ENCODE data around the gene HTR6.

HTR6 gene

GRCh38 chr1:19709260-19709793 lies 44.7 kb downstream of the HTR6 start:
- no peak overlapping the region for H3K4me3 ChIP-seq (ENCODE audit: low read depth in 1 of 2, low read length in 2 of 2)
- peaks cover 0 to 1% of the 10 kb centered on the region in 2 donors for H3K4me1 ChIP-seq (ENCODE audit: control insufficient read depth in 1 of 2, insufficient read depth in 2 of 2, low read length in 2 of 2)
- no peaks in the 10 kb centered on the region for H3K9me3 ChIP-seq (ENCODE audit: control insufficient read depth in 1 of 2, low read length in 2 of 2)
- H3K27ac ChIP-seq (ENCODE audit: low read length) = no peak overlapping the region
- peaks cover 4 to 6% of the 10 kb centered on the region in 2 donors for H3K36me3 ChIP-seq (ENCODE audit: control insufficient read depth in 1 of 2, insufficient read depth in 2 of 2, low read length in 2 of 2)
- H3K27me3 ChIP-seq (ENCODE audit: low read depth, low read length) = no peaks in the 10 kb centered on the region

- no peaks in the 10 kb centered on the region for H3K9me3 ChIP-seq (ENCODE audit: control insufficient read depth in 1 of 2, low read length in 2 of 2)
- H3K27me3 ChIP-seq (ENCODE audit: low read depth, low read length) = no peaks in the 10 kb centered on the region
- peaks cover 4 to 6% of the 10 kb centered on the region in 2 donors for H3K36me3 ChIP-seq (ENCODE audit: control insufficient read depth in 1 of 2, insufficient read depth in 2 of 2, low read length in 2 of 2)
- H3K4me1 ChIP-seq (ENCODE audit: control insufficient read depth in 1 of 2, insufficient read depth in 2 of 2, low read length in 2 of 2) = no peaks in the 10 kb centered on the region
- no peak overlapping the region for H3K4me3 ChIP-seq (ENCODE audit: low read depth in 1 of 2, low read length in 2 of 2)
- H3K27ac ChIP-seq (ENCODE audit: low read length) = no peak overlapping the region
Measured at GRCh38 chr1:19710825-19711611, 46.3 kb downstream of the HTR6 start.

GRCh38 chr1:19712928-19713327 lies 48.3 kb downstream of the HTR6 start:
- Histone ChIP-seq H3K4me3 (ENCODE audit: low read depth in 1 of 2, low read length in 2 of 2) (no peak overlapping the region), H3K4me1 (ENCODE audit: control insufficient read depth in 1 of 2, insufficient read depth in 2 of 2, low read length in 2 of 2) (peaks cover 0 to 3% of the 10 kb centered on the region in 2 donors), H3K9me3 (ENCODE audit: control insufficient read depth in 1 of 2, low read length in 2 of 2) (no peaks in the 10 kb centered on the region), H3K27ac (ENCODE audit: low read length) (no peak overlapping the region), H3K36me3 (ENCODE audit: control insufficient read depth in 1 of 2, insufficient read depth in 2 of 2, low read length in 2 of 2) (peaks cover 0 to 4% of the 10 kb centered on the region in 2 donors), H3K27me3 (ENCODE audit: low read depth, low read length) (no peaks in the 10 kb centered on the region)

GRCh38 chr1:19715334-19716203 lies 50.9 kb downstream of the HTR6 start:
- Histone ChIP-seq H3K27ac (ENCODE audit: low read length) (no peak overlapping the region), H3K4me3 (ENCODE audit: low read depth in 1 of 2, low read length in 2 of 2) (no peak overlapping the region), H3K27me3 (ENCODE audit: low read depth, low read length) (no peaks in the 10 kb centered on the region), H3K4me1 (ENCODE audit: control insufficient read depth in 1 of 2, insufficient read depth in 2 of 2, low read length in 2 of 2) (peaks cover 0 to 7% of the 10 kb centered on the region in 2 donors), H3K9me3 (ENCODE audit: control insufficient read depth in 1 of 2, low read length in 2 of 2) (no peaks in the 10 kb centered on the region), H3K36me3 (ENCODE audit: control insufficient read depth in 1 of 2, insufficient read depth in 2 of 2, low read length in 2 of 2) (peaks cover 0 to 4% of the 10 kb centered on the region in 2 donors)

GRCh38 chr1:19717467-19717866 lies 52.8 kb downstream of the HTR6 start:
- no peak overlapping the region for H3K4me3 ChIP-seq (ENCODE audit: low read depth in 1 of 2, low read length in 2 of 2)
- no peak overlapping the region for H3K27ac ChIP-seq (ENCODE audit: low read length)
- no peaks in the 10 kb centered on the region for H3K9me3 ChIP-seq (ENCODE audit: control insufficient read depth in 1 of 2, low read length in 2 of 2)
- peaks cover 0 to 4% of the 10 kb centered on the region in 2 donors for H3K36me3 ChIP-seq (ENCODE audit: control insufficient read depth in 1 of 2, insufficient read depth in 2 of 2, low read length in 2 of 2)
- peaks cover 0 to 16% of the 10 kb centered on the region in 2 donors for H3K4me1 ChIP-seq (ENCODE audit: control insufficient read depth in 1 of 2, insufficient read depth in 2 of 2, low read length in 2 of 2)
- no peaks in the 10 kb centered on the region for H3K27me3 ChIP-seq (ENCODE audit: low read depth, low read length)

- Histone ChIP-seq H3K27me3 (ENCODE audit: low read depth, low read length) (no peaks in the 10 kb centered on the region), H3K4me3 (ENCODE audit: low read depth in 1 of 2, low read length in 2 of 2) (no peak overlapping the region), H3K27ac (ENCODE audit: low read length) (no peak overlapping the region), H3K36me3 (ENCODE audit: control insufficient read depth in 1 of 2, insufficient read depth in 2 of 2, low read length in 2 of 2) (peaks cover 0 to 9% of the 10 kb centered on the region in 2 donors), H3K9me3 (ENCODE audit: control insufficient read depth in 1 of 2, low read length in 2 of 2) (no peaks in the 10 kb centered on the region), H3K4me1 (ENCODE audit: control insufficient read depth in 1 of 2, insufficient read depth in 2 of 2, low read length in 2 of 2) (peaks cover 0 to 16% of the 10 kb centered on the region in 2 donors)
Measured at GRCh38 chr1:19720174-19720573, 55.5 kb downstream of the HTR6 start.

GRCh38 chr1:19720973-19721372 lies 56.3 kb downstream of the HTR6 start:
- no peak overlapping the region for H3K27ac ChIP-seq (ENCODE audit: low read length)
- peaks cover 0 to 16% of the 10 kb centered on the region in 2 donors for H3K4me1 ChIP-seq (ENCODE audit: control insufficient read depth in 1 of 2, insufficient read depth in 2 of 2, low read length in 2 of 2)
- no peaks in the 10 kb centered on the region for H3K27me3 ChIP-seq (ENCODE audit: low read depth, low read length)
- no peak overlapping the region for H3K4me3 ChIP-seq (ENCODE audit: low read depth in 1 of 2, low read length in 2 of 2)
- H3K9me3 ChIP-seq (ENCODE audit: control insufficient read depth in 1 of 2, low read length in 2 of 2) = no peaks in the 10 kb centered on the region
- peaks cover 0 to 11% of the 10 kb centered on the region in 2 donors for H3K36me3 ChIP-seq (ENCODE audit: control insufficient read depth in 1 of 2, insufficient read depth in 2 of 2, low read length in 2 of 2)

GRCh38 chr1:19723874-19724273 lies 59.2 kb downstream of the HTR6 start:
- Histone ChIP-seq H3K4me3 (ENCODE audit: low read depth in 1 of 2, low read length in 2 of 2) (no peak overlapping the region), H3K9me3 (ENCODE audit: control insufficient read depth in 1 of 2, low read length in 2 of 2) (no peaks in the 10 kb centered on the region), H3K27ac (ENCODE audit: low read length) (no peak overlapping the region), H3K36me3 (ENCODE audit: control insufficient read depth in 1 of 2, insufficient read depth in 2 of 2, low read length in 2 of 2) (peaks cover 8 to 11% of the 10 kb centered on the region in 2 donors), H3K27me3 (ENCODE audit: low read depth, low read length) (no peaks in the 10 kb centered on the region), H3K4me1 (ENCODE audit: control insufficient read depth in 1 of 2, insufficient read depth in 2 of 2, low read length in 2 of 2) (peaks cover 0 to 13% of the 10 kb centered on the region in 2 donors)

- peaks cover 0 to 8% of the 10 kb centered on the region in 2 donors for H3K4me1 ChIP-seq (ENCODE audit: control insufficient read depth in 1 of 2, insufficient read depth in 2 of 2, low read length in 2 of 2)
- H3K36me3 ChIP-seq (ENCODE audit: control insufficient read depth in 1 of 2, insufficient read depth in 2 of 2, low read length in 2 of 2) = peaks cover 11 to 16% of the 10 kb centered on the region in 2 donors
- H3K9me3 ChIP-seq (ENCODE audit: control insufficient read depth in 1 of 2, low read length in 2 of 2) = peaks cover 0 to 5% of the 10 kb centered on the region in 2 donors
- H3K27ac ChIP-seq (ENCODE audit: low read length) = no peak overlapping the region
- no peaks in the 10 kb centered on the region for H3K27me3 ChIP-seq (ENCODE audit: low read depth, low read length)
- no peak overlapping the region for H3K4me3 ChIP-seq (ENCODE audit: low read depth in 1 of 2, low read length in 2 of 2)
Measured at GRCh38 chr1:19725606-19726005, 60.9 kb downstream of the HTR6 start.

- no peak overlapping the region for H3K27ac ChIP-seq (ENCODE audit: low read length)
- no peaks in the 10 kb centered on the region for H3K27me3 ChIP-seq (ENCODE audit: low read depth, low read length)
- H3K36me3 ChIP-seq (ENCODE audit: control insufficient read depth in 1 of 2, insufficient read depth in 2 of 2, low read length in 2 of 2) = peaks cover 9 to 16% of the 10 kb centered on the region in 2 donors
- H3K4me3 ChIP-seq (ENCODE audit: low read depth in 1 of 2, low read length in 2 of 2) = no peak overlapping the region
- peaks cover 0 to 9% of the 10 kb centered on the region in 2 donors for H3K9me3 ChIP-seq (ENCODE audit: control insufficient read depth in 1 of 2, low read length in 2 of 2)
- H3K4me1 ChIP-seq (ENCODE audit: control insufficient read depth in 1 of 2, insufficient read depth in 2 of 2, low read length in 2 of 2) = peaks cover 0 to 12% of the 10 kb centered on the region in 2 donors
Measured at GRCh38 chr1:19728413-19729145, 63.9 kb downstream of the HTR6 start.
